ENCODE results near the gene NCOA3. TPM values are rescaled to one million over a fixed set of nuclear protein-coding genes. Genes with fewer than 3 reads are reported as not detected.
"Not testable (repeated sequence)": the region's sequence is repeated elsewhere in the genome, so short reads cannot be mapped to it uniquely, and the experiment has no call there.

The NCOA3 gene
- total RNA-seq, 1 donor, result 53.3 TPM

- no peak overlapping the region for H3K4me3 ChIP-seq (ENCODE audit: low read depth, low read length)
- no peak for DNase-seq (ENCODE audit: low read depth)
- TF ChIP-seq CTCF (IDR thresholded peaks at IDR 0.05; ENCODE audit: insufficient read depth, low read length), result no peak
These were observed 45.6 kb upstream of the NCOA3 start for GRCh38 chr20:47456041-47456537.

- H3K4me3 ChIP-seq (ENCODE audit: low read depth, low read length), result no peak overlapping the region
- peak; percentile 76 for DNase-seq (ENCODE audit: low read depth)
- TF ChIP-seq CTCF (IDR thresholded peaks at IDR 0.05; ENCODE audit: insufficient read depth, low read length), result no peak
These were observed 44.5 kb upstream of the NCOA3 start for GRCh38 chr20:47456952-47457724.

- H3K4me3 ChIP-seq (ENCODE audit: low read depth, low read length); DNase-seq (ENCODE audit: low read depth): not testable (repeated sequence)
These were observed 43.2 kb upstream of the NCOA3 start for GRCh38 chr20:47458280-47459050.

GRCh38 chr20:47459344-47460073 is 42.2 kb upstream of the NCOA3 start:
- no peak overlapping the region for H3K4me3 ChIP-seq (ENCODE audit: low read depth, low read length)
- no peak for TF ChIP-seq CTCF (IDR thresholded peaks at IDR 0.05; ENCODE audit: insufficient read depth, low read length)
- DNase-seq (ENCODE audit: low read depth), result no peak

- DNase-seq (ENCODE audit: low read depth); H3K4me3 ChIP-seq (ENCODE audit: low read depth, low read length): not testable (repeated sequence)
These were observed 41.0 kb upstream of the NCOA3 start for GRCh38 chr20:47460761-47461112.

GRCh38 chr20:47461120-47461685 is 40.5 kb upstream of the NCOA3 start:
- TF ChIP-seq CTCF (IDR thresholded peaks at IDR 0.05; ENCODE audit: insufficient read depth, low read length), result no peak
- no peak overlapping the region for H3K4me3 ChIP-seq (ENCODE audit: low read depth, low read length)
- no peak for DNase-seq (ENCODE audit: low read depth)

- H3K4me3 ChIP-seq (ENCODE audit: low read depth, low read length); DNase-seq (ENCODE audit: low read depth): not testable (repeated sequence)
These were observed 39.8 kb upstream of the NCOA3 start for GRCh38 chr20:47461906-47462305.

Measured in fibroblast of the aortic adventitia (primary cell).